NCI-H146 treated with DMSO at 0.1 percent for 48 hours (cell line): ENCODE data around the gene SMU1.

Experiments used
- DNase-seq: peaks from one replicate; lab custom pipeline; 2025; ENCODE audit not compliant: unreplicated experiment; lab: John Stamatoyannopoulos, UW

Gene SMU1

DNA sequence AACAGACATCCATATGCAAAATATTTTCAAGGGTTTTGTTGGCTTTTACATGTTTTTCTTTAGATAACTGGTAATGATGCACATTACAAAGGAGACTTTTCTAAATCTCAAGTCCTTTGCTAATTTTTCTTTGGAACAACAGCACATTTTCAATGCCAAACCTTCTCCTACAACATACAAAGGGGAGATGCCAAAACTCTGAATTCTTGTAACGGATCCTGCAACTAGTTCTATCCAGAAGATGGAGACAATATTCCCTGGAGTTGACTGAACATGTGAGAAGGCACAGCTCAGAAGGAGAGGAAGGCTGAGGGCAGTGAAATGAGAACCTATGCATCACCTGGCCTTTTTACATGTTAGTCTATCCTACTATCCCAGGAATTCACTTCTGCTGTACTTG, 30.4 kb downstream of the SMU1 start:
- no peak for DNase-seq

DNA sequence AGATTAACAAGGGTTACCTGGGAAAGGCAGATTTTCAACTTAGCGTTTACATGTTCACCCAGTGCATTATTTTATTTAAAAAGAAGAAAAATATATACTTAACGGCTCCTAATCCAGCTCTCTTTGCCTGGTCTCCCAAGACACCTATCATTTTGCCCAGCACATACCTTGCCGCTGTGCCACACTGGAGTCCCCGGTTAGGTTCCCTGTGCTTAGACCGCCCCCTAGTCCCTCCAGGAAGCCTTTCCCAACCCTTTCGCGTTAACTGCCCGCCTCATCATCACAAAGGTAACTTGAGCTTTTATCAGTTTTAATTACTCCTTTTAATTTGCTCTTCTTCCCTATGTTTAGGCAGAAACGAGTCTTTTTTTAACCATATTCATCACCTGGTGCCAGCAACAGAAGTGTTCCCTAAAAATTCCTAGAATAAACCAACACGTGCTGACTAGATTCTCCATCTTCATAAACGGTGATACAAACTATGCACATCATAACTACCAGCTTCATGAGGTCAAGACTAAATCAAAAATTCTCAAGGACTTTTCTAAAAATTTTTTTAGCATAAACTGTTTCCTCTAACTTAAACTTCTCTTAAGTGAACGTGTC, 31.7 kb downstream of the SMU1 start:
- peak; percentile 57 for DNase-seq

DNA sequence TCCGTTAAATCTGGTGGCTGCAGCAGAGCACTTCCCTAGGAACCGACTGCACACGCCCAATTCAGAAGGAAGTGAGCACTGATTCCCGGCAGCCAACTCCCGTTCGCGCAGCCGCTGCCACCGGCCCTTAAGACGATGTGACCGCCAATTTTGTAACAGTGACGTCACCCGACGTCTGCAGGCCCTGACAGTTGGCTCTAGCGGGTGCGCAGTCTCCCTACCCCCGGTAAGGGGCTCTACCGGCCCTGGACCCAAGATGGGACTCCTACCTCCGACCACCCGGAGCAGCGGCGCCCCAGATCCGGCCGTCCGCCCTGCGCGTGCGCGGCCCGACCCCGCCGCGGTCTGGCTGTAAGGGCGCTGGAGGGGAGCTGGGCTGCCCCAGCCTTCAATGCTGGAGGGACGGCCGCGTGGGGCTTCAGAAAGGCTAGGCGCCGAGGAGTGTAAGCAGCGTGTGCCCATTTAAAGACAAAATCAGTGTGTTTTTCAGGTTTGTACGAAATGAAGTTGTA, 32.3 kb downstream of the SMU1 start:
- DNase-seq = peak; percentile 84

DNA sequence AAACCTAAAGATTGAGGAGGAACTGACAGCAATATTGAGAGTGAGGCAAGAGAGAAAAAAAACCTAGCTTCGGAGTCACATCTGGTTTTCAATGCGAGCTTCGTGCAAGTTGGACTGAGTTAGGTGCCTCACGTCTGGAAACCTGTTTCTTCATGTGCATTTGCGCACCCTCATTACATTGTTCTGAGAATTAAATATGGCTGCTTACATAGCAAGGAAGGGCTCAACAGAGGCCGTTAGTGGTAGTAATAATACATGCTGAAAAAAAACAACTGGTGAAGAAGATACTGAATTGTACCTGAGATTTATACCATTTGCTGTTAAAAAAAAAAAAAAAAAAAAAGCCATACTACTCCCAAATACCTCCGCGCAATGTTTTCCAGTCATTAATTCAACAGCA, 32.8 kb downstream of the SMU1 start:
- DNase-seq = no peak

DNA sequence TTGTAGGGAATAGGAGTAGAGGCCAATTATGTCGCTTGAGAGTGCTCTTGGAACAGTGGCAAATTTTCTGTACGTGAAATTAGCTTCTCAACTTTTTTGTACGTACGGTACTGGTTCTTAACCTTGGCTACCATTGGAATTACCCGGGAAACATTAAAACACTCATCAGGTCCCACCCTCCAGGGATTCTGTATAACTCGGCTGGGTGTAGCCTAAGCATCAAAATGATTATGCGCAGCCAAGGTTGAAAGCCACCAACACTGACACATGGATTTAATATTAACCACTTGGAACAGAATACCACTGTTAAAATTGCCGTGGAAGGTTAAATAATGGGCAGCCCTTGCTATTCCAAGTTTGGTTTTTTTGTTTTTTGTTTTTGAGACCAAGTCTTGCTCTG, 34.0 kb downstream of the SMU1 start:
- no peak for DNase-seq

DNA sequence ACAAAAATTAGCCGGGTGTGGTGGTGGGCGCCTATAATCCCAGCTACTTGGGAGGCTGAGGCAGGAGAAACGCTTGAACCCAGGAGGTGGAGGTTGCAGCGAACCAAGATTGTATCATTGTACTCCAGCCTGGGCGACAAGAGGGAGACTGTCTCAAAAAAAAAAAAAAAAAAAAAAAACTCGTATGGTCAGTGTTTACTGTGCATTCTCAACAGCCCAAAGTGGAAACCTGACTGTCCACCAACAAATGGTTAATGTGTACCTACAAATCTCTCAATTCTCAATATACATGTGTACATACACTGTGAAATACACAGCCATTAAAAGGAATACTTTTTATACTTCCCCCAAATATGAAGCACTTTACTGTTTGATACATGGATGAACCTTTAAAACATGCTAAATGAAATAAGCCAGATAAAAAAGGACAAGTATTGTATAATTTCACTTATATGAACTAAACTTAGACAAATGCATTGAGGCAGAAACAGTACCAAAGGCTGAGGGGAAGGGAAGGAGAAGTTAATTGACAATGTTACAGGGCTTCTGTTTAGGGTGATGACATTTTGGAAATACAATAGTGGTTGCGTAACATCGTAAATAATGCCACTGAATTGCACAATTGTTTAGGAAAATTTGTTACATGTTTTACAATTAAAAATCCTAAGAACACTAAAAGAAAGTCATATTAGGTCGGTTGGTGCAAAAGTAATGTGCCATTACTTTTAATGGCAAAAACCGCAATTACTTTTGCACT, 34.9 kb downstream of the SMU1 start:
- DNase-seq = no peak

DNA sequence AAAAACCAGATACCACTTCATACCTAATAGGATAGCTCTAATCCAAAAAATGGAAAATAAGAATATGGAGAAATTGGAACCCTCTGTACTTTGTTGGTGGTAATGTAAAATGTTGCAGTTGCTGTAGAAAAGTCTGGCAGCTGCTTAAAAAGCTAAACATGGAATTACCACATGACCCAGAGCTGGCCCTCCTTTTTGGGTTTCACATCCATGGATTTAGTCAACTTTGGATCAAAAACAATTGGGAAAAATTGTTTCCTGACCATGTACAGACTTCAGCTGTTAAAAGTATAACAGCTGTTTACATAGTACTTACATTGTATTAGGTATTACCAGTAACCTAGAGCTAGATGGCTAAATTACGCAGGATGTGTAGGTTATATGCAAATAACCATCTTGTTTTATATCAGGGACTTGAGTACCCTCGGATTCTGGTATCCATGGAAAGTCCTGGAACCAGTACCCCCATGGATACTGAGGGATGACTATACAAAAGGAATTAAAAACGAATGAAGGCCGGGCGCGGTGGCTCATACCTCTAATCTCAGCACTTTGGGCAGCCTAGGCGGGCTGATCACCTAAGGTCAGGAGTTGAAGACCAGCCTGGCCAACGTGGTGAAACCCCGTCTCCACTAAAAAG, 35.6 kb downstream of the SMU1 start:
- DNase-seq = no peak

DNA sequence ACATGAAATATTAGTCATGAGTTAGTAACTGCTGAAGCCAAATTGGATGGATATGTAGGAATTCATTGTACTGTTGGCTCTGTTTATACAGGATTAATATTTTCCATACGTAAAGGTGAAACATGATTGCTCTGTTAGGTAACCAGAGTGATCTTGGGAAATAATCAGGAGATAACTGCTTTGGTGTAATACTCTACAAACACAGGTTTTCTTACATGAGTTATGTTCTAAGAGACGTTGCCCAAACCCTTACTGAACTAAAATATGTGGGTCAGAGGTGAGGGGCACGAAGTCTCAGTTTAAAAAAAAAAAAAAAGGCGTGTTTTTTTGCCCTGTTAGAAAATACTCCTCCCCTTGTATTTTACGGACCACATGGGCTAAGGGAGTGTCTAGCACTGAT, 43.6 kb downstream of the SMU1 start:
- DNase-seq = no peak

DNA sequence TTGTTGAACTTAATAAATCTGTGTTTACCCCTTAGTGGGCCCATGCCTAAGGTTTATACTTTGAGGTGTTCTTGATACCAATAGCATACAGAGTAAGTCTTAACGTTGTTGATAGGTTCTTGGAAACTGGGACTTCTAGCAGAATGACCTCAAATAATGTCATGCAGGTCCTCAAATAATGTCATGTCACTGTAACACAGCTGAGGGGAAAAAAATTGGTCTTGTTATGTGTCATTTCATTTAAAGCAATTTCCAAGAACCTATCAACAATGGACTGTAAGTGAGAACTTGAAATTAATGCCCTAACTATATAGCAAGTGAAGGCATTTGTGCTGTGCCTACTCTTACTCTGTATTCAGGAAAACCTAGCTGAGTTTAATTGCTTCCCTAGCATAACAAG, 44.2 kb downstream of the SMU1 start:
- DNase-seq = no peak

DNA sequence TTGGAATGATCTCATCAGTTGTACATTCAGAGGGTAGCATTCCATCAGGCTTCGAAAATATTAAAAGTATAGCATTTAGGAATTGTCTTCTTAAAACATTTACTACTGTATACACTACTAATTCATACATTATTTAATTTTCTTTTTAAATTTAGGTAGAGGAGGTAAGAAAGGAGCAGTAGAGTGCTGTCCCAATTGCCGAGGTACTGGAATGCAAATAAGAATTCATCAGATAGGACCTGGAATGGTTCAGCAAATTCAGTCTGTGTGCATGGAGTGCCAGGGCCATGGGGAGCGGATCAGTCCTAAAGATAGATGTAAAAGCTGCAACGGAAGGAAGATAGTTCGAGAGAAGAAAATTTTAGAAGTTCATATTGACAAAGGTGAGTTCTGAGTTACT, 46.2 kb downstream of the SMU1 start:
- no peak for DNase-seq

DNA sequence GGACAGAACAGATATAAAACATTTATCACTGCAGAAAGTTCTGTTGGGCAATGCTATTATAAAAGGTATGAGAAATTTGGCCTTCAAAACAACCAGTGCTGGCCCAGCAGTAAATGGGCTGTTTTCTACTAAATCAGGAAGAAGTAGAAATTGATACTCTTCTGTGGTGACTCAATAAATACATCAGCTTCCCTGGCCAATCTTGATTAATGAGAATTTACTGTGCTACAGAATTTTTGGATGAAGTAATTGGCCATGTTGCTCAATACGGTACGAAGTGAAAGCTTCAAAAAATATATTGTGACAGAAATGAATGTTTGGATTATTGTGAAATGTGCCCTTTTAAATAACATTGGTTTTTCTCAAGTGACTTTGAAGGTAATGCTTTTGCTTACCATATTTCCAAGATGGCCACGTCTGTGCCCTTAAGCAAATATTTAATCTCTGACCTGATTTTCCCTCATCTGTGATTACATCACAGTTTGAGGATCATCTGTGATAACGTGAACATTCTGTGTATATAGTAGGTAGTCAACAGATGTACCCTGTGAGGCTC, 47.2 kb downstream of the SMU1 start:
- no peak for DNase-seq

DNA sequence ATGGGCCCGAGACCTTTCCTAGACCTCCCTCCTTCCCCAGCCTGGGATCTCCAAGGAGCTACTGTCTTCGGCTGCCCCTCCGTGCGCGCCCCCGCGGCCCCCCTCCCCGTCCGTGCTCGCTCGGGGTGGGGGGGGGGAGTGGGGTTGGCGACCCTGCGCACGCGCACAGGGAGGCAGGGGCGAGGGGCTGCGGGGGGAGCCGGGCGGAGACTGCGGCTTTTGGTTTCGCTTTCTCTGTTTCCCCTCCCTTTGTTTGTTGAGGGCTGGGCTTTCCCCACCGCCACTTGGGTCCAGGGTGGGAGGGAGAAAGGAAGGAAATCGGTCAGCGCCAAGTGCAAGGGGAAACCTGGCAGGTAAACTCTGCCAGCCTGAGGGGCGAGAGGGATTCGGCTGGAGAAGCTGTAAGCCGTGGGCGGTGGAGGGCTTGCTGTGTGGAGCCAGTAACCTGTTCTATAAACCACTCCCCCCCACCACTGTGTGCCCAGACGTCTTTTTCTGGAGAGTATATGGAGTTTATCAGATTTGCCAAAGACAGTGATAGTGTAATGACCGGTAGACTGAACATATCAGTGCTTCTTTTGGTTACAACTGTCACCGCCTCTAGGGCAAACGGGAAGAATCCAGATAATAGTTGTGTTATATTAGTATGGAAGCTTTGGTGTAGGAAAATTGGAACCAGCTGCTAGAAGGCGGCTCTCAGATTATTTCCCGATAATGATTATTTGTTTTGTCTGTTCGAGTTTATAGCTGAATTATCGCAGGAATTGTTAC, 50.7 kb downstream of the SMU1 start:
- peak; percentile 86 for DNase-seq

DNA sequence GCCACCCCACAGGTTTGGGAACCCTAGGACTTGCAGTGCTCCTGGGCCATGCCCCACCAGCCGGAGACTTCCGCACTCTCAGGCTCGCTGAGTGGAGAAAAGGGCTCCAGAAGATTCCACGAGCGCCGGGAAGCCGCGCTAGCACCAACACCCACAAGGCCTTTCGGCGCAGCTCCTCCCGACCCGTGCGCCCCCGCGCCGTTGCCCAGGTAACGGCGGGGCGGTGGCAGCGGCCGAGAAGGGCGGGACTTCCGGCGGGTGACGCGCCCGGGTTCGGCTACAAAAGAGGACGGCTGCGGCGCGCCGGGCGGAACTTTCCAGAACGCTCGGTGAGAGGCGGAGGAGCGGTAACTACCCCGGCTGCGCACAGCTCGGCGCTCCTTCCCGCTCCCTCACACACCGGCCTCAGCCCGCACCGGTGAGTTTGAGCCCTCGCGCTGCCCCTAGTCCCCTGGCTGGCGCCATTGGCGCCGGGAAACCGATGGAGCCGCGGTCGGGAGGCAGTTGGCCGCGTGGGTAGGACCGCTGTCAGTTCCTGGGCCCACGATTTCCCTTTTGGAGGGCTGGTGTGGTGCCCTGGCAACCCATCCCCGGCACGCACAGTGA, 51.4 kb downstream of the SMU1 start, which contains the start of gene DNAJA1:
DNAJA1 (plus strand) TSS at position 308 of the 606 bp plus-strand sequence. CDS start 1,212 bp downstream, outside the sequence.
- DNase-seq = peak; percentile 85

DNA sequence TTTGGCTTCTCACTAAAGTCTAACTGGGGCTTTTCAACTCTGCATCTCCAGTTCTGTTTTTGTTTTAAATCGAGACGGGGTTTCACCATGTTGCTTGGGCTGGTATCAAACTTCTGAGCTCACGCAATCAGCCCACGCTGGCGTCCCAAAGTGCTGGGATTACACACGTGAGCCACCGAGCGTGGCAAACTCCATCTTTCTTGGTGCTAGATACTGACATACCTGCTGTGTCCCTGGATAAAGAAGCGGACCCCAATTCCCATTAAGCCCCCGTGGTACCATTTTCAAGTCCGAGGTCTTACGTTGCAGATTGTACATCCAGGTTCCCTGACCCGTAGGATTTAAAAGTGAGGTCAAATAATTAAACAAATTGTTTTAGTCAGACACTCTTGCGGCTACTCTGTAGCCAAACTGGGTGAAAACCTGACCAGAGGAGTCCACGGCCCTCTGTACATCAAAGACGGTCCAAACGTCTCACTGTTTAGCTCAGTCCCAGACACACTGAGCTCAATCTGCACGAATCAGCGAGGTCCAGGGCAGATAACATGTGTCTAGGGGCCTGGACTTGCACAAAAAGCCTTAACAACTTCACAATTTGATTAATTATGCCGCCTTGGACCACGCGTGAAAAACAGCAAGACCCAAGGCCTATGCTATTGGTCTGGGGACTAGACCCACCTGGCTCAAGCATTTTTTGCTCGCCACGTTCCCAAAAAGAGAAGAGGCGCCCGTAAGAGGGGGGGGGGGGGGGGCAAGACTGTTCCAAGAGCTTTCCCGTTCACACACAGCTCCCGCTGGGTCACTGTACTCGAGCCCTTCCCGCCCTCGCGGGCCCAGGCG, 52.1 kb downstream of the SMU1 start:
- peak; percentile 52 for DNase-seq

DNA sequence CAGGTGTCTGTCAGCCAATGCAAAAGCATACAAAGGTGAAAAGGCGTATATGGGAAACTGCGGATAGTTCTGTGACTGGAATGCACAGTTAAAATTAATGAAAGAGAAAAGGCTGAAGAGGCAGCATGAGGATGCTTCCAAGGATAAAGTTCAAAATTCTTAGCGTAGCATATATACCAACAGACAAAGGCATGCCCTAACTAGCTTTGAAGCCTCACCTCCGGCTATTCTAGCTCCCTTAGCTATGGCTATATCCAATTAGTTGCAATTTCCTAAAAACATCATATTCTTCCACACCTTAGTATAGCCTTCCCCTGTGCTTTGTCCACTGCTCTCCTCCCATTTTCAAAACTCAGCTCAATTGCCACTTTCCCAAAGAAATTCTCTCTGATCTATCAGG, 52.8 kb downstream of the SMU1 start:
- no peak for DNase-seq

DNA sequence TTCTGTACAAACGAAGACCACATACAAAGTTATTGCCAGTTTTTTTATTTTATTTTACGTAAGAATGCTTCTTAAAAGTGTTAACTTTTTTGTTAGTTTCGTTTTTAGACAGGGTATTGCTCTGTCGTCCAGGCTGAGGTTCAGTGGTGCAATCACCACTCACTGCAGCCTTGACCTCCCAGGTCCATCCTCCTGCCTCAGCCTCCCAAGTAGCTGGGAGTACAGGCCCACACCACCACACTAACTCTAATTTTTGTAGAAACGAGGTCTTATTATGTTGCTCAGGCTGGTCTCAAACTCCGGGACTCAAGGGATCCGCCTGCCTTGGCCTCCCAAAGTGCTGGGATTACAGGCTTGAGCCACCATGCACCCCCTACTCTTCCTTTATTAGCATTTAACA, 53.7 kb downstream of the SMU1 start:
- DNase-seq = no peak

DNA sequence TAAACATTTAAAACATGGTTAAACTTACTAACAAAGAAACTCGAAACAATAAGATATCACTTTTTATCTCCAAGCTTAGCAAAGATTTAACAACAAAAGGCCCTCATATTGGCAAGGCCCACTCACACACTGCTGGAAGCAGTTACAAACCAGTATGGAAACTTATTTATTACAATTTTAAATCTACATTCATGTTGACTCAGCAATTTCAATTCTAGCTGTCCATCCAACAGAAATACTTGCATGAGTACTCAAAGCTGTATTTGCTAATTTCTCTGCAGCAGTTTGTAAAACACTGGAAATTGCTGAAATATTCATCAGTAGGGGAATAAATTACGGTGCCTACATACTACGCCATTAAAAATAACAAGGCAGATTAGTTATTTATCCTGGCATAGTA, 54.2 kb downstream of the SMU1 start:
- no peak for DNase-seq

DNA sequence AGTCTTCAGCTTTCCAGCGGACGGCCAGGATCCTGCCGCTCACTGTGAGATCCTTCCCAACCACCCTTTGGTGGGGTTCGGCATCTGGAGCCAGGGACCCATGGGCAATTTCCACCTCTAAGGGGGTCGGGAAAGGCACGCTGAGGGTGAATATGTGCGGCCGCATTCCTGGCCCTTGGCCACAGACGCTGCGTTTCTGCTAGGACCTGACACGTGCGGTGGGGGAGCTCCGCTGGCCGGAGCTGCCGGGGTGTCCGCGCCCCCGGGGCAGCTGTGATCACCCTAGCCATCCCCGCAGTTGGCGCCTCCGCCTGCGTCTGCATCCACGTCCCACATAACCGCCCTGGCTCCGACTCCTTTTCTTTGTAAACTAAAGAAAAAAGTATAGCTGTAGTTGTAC, 56.7 kb downstream of the SMU1 start:
- DNase-seq = no peak

DNA sequence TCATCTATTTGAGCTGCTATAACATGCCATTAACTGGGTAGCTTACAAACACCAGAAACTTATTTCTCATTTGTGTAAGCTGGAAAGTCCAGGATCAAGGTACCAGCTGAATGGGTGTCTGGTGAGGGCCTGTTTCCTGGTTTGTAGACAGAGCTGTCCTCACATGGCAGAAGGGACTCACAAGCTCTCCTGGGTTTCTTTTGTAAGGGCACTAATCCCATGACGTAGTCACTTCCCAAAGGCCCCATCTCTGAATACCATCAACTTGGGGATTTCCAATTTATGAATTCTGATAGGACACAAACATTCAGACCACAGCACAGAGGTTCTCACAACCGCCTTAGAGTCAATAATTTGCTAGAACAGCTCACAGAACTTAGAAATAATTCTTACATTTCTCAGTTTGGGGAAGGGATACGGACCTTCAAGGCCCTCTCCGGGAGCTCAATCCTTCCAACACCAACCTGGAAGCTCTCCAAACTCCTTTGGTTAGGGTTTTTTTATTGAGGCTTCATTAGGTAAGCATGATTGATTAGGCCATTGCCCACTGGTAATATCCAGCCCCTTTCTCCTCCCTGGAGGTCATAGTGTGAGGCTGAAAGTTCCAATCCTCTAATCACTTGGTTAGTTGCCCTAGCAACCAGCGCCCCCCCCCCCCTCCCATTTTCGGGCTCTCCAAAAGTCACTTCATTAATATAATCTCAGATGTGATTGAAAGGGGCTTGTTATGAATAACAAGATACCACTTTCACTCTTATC, 59.0 kb downstream of the SMU1 start:
- DNase-seq = no peak
